ENCODE data around the gene SLC12A7.

SLC12A7 gene

GRCh38 chr5:1088726-1089125 lies 23.1 kb downstream of the SLC12A7 start:
- no peaks in the 10 kb centered on the region for H3K4me1 ChIP-seq
- intact Hi-C loops (cut with DNase I; ENCODE audit: low total_unique reads), result no loop called here
- no peak overlapping the region for H3K27ac ChIP-seq
- H3K36me3 ChIP-seq, result peaks cover 0 to 94% (median 65%) of the 10 kb centered on the region in 3 donors
- DNase-seq, result no peak
- no peak for TF ChIP-seq CTCF (IDR thresholded peaks at IDR 0.05)
- no peaks in the 10 kb centered on the region for H3K9me3 ChIP-seq
- no peaks in the 10 kb centered on the region for H3K27me3 ChIP-seq
- H3K4me3 ChIP-seq, result no peak overlapping the region

- Histone ChIP-seq H3K27me3 (no peaks in the 10 kb centered on the region), H3K4me1 (no peaks in the 10 kb centered on the region), H3K4me3 (no peak overlapping the region), H3K27ac (no peak overlapping the region), H3K9me3 (no peaks in the 10 kb centered on the region), H3K36me3 (peaks cover 4 to 94% (median 65%) of the 10 kb centered on the region in 3 donors)
- DNase-seq, result no peak
- intact Hi-C loops (cut with DNase I; ENCODE audit: low total_unique reads), result no loop called here
- TF ChIP-seq CTCF (IDR thresholded peaks at IDR 0.05), result no peak
These were observed 23.8 kb downstream of the SLC12A7 start for GRCh38 chr5:1088031-1088430.

- no peaks in the 10 kb centered on the region for H3K4me1 ChIP-seq
- no peak for TF ChIP-seq CTCF (IDR thresholded peaks at IDR 0.05)
- DNase-seq, result no peak
- intact Hi-C loops (cut with DNase I; ENCODE audit: low total_unique reads), result no loop called here
- H3K36me3 ChIP-seq, result peaks cover 4 to 88% (median 61%) of the 10 kb centered on the region in 3 donors
- no peak overlapping the region for H3K4me3 ChIP-seq
- no peaks in the 10 kb centered on the region for H3K27me3 ChIP-seq
- no peak overlapping the region for H3K27ac ChIP-seq
- no peaks in the 10 kb centered on the region for H3K9me3 ChIP-seq
These were observed 24.4 kb downstream of the SLC12A7 start for GRCh38 chr5:1087428-1087827.

- Histone ChIP-seq H3K27ac (no peak overlapping the region), H3K9me3 (no peaks in the 10 kb centered on the region), H3K27me3 (no peaks in the 10 kb centered on the region), H3K4me1 (no peaks in the 10 kb centered on the region), H3K36me3 (peaks cover 4 to 86% (median 59%) of the 10 kb centered on the region in 3 donors), H3K4me3 (no peak overlapping the region)
- intact Hi-C loops (cut with DNase I; ENCODE audit: low total_unique reads), result no loop called here
- DNase-seq, result no peak
- no peak for TF ChIP-seq CTCF (IDR thresholded peaks at IDR 0.05)
These were observed 25.0 kb downstream of the SLC12A7 start for GRCh38 chr5:1086871-1087270.

- Histone ChIP-seq H3K4me1 (no peaks in the 10 kb centered on the region), H3K9me3 (no peaks in the 10 kb centered on the region), H3K36me3 (peaks cover 8 to 86% (median 60%) of the 10 kb centered on the region in 3 donors), H3K4me3 (no peak overlapping the region), H3K27me3 (no peaks in the 10 kb centered on the region), H3K27ac (no peak overlapping the region)
- intact Hi-C loops (cut with DNase I; ENCODE audit: low total_unique reads), result no loop called here
- DNase-seq, result no peak
- no peak for TF ChIP-seq CTCF (IDR thresholded peaks at IDR 0.05)
These were observed 25.7 kb downstream of the SLC12A7 start for GRCh38 chr5:1086137-1086536.

GRCh38 chr5:1085391-1085790 lies 26.5 kb downstream of the SLC12A7 start:
- Histone ChIP-seq H3K9me3 (no peaks in the 10 kb centered on the region), H3K27me3 (no peaks in the 10 kb centered on the region), H3K4me1 (no peaks in the 10 kb centered on the region), H3K36me3 (peaks cover 8 to 86% (median 61%) of the 10 kb centered on the region in 3 donors), H3K4me3 (no peak overlapping the region), H3K27ac (no peak overlapping the region)
- no peak for TF ChIP-seq CTCF (IDR thresholded peaks at IDR 0.05)
- intact Hi-C loops (cut with DNase I; ENCODE audit: low total_unique reads), result no loop called here
- no peak for DNase-seq
